Measurements from ENCODE around the gene RPL27A. TPM values are rescaled to one million over a fixed set of nuclear protein-coding genes. Genes with fewer than 3 reads are reported as not detected.
A peak's percentile ranks its signal among the peaks of the same experiment; 100 is the strongest.

Gene RPL27A
- total and polyA plus RNA-seq, 2 donors (not counting 3 experiments of a cell fraction or from before 2014, with no cell fraction given): 1,303 to 1,363 TPM

GRCh38 chr11:8717876-8718753 lies 35.5 kb downstream of the RPL27A start:
- no peaks in the 10 kb centered on the region for H4K20me1 ChIP-seq (replicated peaks; ENCODE audit: control insufficient read depth, extremely low read depth, insufficient read depth, low read length)
- ChIA-PET POLR2A (no interaction called here), CTCF (interaction anchor here (1.4 to 2.9 kb wide), 4 partner anchors 18 to 242 kb away, joined by 3 to 8 read pairs (median 4); partner anchors contain the start of genes RPL27A and TRIM66)
- intact Hi-C loops (cut with micrococcal nuclease) (loop anchor here (1.0 kb wide), 1 partner anchor 29 kb away; no protein-coding TSS in a partner anchor), dilution Hi-C loops (cut with MboI; ENCODE audit: extremely low pct_ligation_motif_present, low sequenced_read_pairs) (no loop called here)
- peaks cover 62% of the 10 kb centered on the region for H3K4me1 ChIP-seq (ENCODE audit: control insufficient read depth, extremely low read depth, insufficient read depth, low read length)
- FAIRE-seq (peak; percentile 92), DNase-seq (ENCODE audit: low read depth, low spot score) (peak; percentile 78)
- TF ChIP-seq POLR2A (IDR thresholded peaks at IDR 0.05; ENCODE audit: low read depth, low read length): no peak
- TF ChIP-seq FOS (IDR thresholded peaks at IDR 0.05; ENCODE audit: borderline replicate concordance, insufficient read depth, low read length): peak; percentile 50
- no peak for TF ChIP-seq GATA2 (IDR thresholded peaks at IDR 0.05; ENCODE audit: insufficient read depth, insufficient read length, low read depth, low read length)
- H3K36me3 ChIP-seq (ENCODE audit: control insufficient read depth in 2 of 2, extremely low read depth in 1 of 2, insufficient read depth in 2 of 2, low read length in 2 of 2): no peaks in the 10 kb centered on the region
- H3K4me3 ChIP-seq (replicated peaks in 1 of 3; ENCODE audit: insufficient read depth in 1 of 3, low read depth in 1 of 3, low read length in 3 of 3): no peak overlapping the region
- H3K27ac ChIP-seq (ENCODE audit: insufficient read depth, low read depth, low read length): peak overlapping the region; percentile 85
- BruUV-seq (replicated peaks): no TSS peak
- peak overlapping the region; percentile 69 for H2AFZ ChIP-seq (ENCODE audit: low read depth, low read length)
- no peaks in the 10 kb centered on the region for H3K9me1 ChIP-seq (replicated peaks; ENCODE audit: control insufficient read depth, extremely low read depth, insufficient read depth, low read length)
- no peaks in the 10 kb centered on the region for H3K27me3 ChIP-seq (ENCODE audit: control insufficient read depth in 2 of 2, insufficient read depth in 2 of 2, low read length in 2 of 2)
- peak overlapping the region; percentile 64 for H3K4me2 ChIP-seq (ENCODE audit: insufficient read depth, low read length)
- no peaks in the 10 kb centered on the region for H3K79me2 ChIP-seq (ENCODE audit: control insufficient read depth, insufficient read depth, low read length)
- H3K9me3 ChIP-seq (replicated peaks; ENCODE audit: control insufficient read depth, insufficient read depth, low read length): no peaks in the 10 kb centered on the region
- H3K9ac ChIP-seq (replicated peaks; ENCODE audit: extremely low read depth, insufficient read depth, low read length): peak overlapping the region; percentile 43

DNA sequence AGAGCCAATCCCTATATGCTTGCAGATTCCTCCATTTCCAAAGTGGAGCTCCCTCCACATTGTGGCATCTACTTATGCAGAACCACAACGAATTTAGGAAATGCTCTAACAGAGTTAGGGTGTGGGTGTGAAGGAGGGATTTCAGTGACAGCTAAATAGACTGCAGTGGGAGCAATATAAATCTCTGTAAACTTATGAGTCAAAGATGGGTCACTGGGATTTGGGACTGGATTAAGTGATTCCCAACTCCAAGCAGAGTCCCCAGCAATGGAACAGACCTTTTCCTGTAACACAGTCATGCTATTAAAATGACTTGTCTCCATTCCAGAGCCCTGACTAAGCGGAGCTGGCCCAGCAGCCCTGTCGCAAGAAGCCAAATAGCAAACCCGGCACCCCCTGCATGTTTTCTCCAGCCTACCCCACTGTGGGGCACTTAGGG lies 36.6 kb downstream of the RPL27A start:
- H3K4me1 ChIP-seq (ENCODE audit: control insufficient read depth, extremely low read depth, insufficient read depth, low read length): peaks cover 56% of the 10 kb centered on the region
- H3K27ac ChIP-seq (ENCODE audit: insufficient read depth, low read depth, low read length): peak overlapping the region; percentile 85
- no peaks in the 10 kb centered on the region for H4K20me1 ChIP-seq (replicated peaks; ENCODE audit: control insufficient read depth, extremely low read depth, insufficient read depth, low read length)
- DNase-seq (ENCODE audit: low read depth, low spot score): peak; percentile 65
- intact Hi-C loops (cut with micrococcal nuclease): loop anchor here (1.0 kb wide), 1 partner anchor 14 kb away; no protein-coding TSS in a partner anchor
- no peaks in the 10 kb centered on the region for H3K79me2 ChIP-seq (ENCODE audit: control insufficient read depth, insufficient read depth, low read length)
- ChIA-PET POLR2A (interaction anchor here (1.1 kb wide), 1 partner anchor 36 kb away, joined by 4 read pairs; the partner anchor contains the start of genes RPL27A and TRIM66), CTCF (interaction anchor here (0.9 to 2.9 kb wide), 3 partner anchors 16 to 37 kb away, joined by 3 to 8 read pairs (median 5); partner anchors contain the start of genes RPL27A and TRIM66)
- FAIRE-seq: peak; percentile 95
- no peaks in the 10 kb centered on the region for H3K27me3 ChIP-seq (ENCODE audit: control insufficient read depth in 2 of 2, insufficient read depth in 2 of 2, low read length in 2 of 2)
- peak overlapping the region; percentile 21 for H3K9ac ChIP-seq (replicated peaks; ENCODE audit: extremely low read depth, insufficient read depth, low read length)
- no peaks in the 10 kb centered on the region for H3K9me1 ChIP-seq (replicated peaks; ENCODE audit: control insufficient read depth, extremely low read depth, insufficient read depth, low read length)
- H3K4me2 ChIP-seq (ENCODE audit: insufficient read depth, low read length): peak overlapping the region; percentile 64
- H3K36me3 ChIP-seq (ENCODE audit: control insufficient read depth in 2 of 2, extremely low read depth in 1 of 2, insufficient read depth in 2 of 2, low read length in 2 of 2): no peaks in the 10 kb centered on the region
- no peak overlapping the region for H3K4me3 ChIP-seq (replicated peaks in 1 of 3; ENCODE audit: insufficient read depth in 1 of 3, low read depth in 1 of 3, low read length in 3 of 3)
- H3K9me3 ChIP-seq (replicated peaks; ENCODE audit: control insufficient read depth, insufficient read depth, low read length): no peaks in the 10 kb centered on the region
- BruUV-seq (replicated peaks): no TSS peak
- dilution Hi-C loops (cut with MboI; ENCODE audit: extremely low pct_ligation_motif_present, low sequenced_read_pairs): no loop called here
- TF ChIP-seq JUN (IDR thresholded peaks at IDR 0.05; ENCODE audit: borderline replicate concordance, insufficient read depth, insufficient read length, low read depth) (peak; percentile 69), FOS (IDR thresholded peaks at IDR 0.05; ENCODE audit: borderline replicate concordance, insufficient read depth, low read length) (peak; percentile 94), POLR2AphosphoS5 (IDR thresholded peaks at IDR 0.05; ENCODE audit: insufficient read depth, low read depth, low read length) (peak; percentile 75), GATA2 (IDR thresholded peaks at IDR 0.05; ENCODE audit: insufficient read depth, insufficient read length, low read depth, low read length) (peak; percentile 23), POLR2A (IDR thresholded peaks at IDR 0.05; ENCODE audit: low read depth, low read length) (peak; percentile 40), CTCF (IDR thresholded peaks at IDR 0.05; ENCODE audit: extremely low read depth in 1 of 2, insufficient read depth in 1 of 2, low read depth in 1 of 2, low read length in 2 of 2) (no peak), MYC (IDR thresholded peaks at IDR 0.05; ENCODE audit: low read depth, low read length) (no peak), EZH2 (IDR thresholded peaks at IDR 0.05; ENCODE audit: borderline replicate concordance, low read depth, low read length, severe bottlenecking) (no peak)
- TF ChIP-seq, protein P1, sequence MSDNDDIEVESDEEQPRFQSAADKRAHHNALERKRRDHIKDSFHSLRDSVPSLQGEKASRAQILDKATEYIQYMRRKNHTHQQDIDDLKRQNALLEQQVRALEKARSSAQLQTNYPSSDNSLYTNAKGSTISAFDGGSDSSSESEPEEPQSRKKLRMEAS (IDR thresholded peaks at IDR 0.05; ENCODE audit: insufficient read depth, insufficient read length): no peak
- peak overlapping the region; percentile 56 for H2AFZ ChIP-seq (ENCODE audit: low read depth, low read length)

All from endothelial cell of umbilical vein (primary cell).